ENCODE data around the gene FEV. TPM values are rescaled to one million over a fixed set of nuclear protein-coding genes. Genes with fewer than 3 reads are reported as not detected.

Gene FEV
- total RNA-seq, 1 donor from 2014 or later, result not detected

DNA sequence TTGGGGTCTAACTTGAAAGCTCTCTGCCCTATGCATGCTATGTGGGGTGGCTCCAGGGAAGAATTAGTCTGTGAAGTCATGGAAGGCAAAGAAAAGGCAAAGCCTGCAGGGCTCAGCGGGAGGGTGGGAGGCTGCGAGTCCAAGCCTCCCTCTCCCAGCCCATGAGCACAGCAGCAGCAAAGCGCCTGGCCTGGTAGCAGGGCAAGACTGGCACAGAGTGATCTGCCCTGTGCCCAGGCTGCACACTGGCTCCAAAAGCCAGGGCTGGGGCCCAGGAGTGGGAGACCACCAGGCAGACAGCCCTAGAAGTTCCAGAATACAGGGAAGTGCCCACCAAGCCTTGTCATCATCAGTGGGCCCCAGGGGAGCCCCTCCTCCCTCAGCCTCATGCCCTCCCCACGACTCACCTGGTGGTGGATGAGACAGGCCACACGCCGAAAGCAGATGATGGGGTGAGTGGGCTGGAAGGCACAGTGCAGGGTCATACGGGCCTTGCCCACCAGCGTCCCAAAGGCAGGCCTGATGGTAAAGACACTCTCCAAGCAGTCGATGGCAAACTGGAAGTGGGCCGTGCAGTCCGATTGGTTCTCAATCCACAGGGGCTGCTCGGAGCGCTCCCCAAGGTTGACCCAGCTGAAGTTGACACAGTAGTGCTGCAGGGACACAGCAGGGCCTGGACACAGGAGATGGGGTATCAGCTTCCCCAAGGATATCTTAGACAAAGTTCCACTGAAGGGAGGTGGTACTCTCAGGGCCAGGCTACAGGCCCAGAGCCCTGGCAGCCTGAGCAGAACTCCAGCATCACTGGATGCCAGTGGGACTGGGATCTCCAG is 44.2 kb upstream of the FEV start:
- Histone ChIP-seq H3K9me3 (no peaks in the 10 kb centered on the region), H3K4me3 (no peak overlapping the region), H3K36me3 (no peaks in the 10 kb centered on the region), H3K27ac (no peak overlapping the region), H3K4me1 (no peaks in the 10 kb centered on the region), H3K27me3 (ENCODE audit: low read depth) (peaks cover 33% of the 10 kb centered on the region)
- intact Hi-C loops (cut with DNase I), result no loop called here
- TF ChIP-seq, protein P1, sequence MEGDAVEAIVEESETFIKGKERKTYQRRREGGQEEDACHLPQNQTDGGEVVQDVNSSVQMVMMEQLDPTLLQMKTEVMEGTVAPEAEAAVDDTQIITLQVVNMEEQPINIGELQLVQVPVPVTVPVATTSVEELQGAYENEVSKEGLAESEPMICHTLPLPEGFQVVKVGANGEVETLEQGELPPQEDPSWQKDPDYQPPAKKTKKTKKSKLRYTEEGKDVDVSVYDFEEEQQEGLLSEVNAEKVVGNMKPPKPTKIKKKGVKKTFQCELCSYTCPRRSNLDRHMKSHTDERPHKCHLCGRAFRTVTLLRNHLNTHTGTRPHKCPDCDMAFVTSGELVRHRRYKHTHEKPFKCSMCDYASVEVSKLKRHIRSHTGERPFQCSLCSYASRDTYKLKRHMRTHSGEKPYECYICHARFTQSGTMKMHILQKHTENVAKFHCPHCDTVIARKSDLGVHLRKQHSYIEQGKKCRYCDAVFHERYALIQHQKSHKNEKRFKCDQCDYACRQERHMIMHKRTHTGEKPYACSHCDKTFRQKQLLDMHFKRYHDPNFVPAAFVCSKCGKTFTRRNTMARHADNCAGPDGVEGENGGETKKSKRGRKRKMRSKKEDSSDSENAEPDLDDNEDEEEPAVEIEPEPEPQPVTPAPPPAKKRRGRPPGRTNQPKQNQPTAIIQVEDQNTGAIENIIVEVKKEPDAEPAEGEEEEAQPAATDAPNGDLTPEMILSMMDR (IDR thresholded peaks at IDR 0.05), result no peak
- DNase-seq (no peak), ATAC-seq (peak in 1 of 2 donors; percentile 9)

DNA sequence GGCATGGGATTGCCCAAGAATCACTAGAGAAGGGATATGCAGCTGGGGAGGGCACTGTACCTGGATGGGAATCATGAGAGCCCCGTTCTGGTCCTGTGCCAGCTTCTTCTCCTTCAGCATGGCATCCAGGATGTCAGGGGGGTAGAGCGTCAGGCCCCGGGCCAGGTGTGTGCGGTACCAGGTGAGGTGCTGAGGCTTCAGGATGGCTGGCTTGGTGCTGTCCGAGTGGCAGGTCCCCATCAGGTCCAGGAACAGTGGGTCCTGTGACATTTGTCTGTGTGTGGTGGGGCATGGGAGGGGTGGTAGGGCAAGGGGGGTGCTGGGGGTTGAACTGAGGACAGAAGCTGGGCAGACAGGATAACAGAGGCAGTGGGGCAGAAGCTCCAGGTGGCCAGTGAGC is 43.2 kb upstream of the FEV start:
- Histone ChIP-seq H3K27ac (no peak overlapping the region), H3K4me1 (no peaks in the 10 kb centered on the region), H3K36me3 (no peaks in the 10 kb centered on the region), H3K9me3 (no peaks in the 10 kb centered on the region), H3K27me3 (ENCODE audit: low read depth) (peaks cover 30% of the 10 kb centered on the region), H3K4me3 (no peak overlapping the region)
- intact Hi-C loops (cut with DNase I), result no loop called here
- TF ChIP-seq, protein P1 (IDR thresholded peaks at IDR 0.05), result no peak
- ATAC-seq, result no peak
- DNase-seq, result no peak

DNA sequence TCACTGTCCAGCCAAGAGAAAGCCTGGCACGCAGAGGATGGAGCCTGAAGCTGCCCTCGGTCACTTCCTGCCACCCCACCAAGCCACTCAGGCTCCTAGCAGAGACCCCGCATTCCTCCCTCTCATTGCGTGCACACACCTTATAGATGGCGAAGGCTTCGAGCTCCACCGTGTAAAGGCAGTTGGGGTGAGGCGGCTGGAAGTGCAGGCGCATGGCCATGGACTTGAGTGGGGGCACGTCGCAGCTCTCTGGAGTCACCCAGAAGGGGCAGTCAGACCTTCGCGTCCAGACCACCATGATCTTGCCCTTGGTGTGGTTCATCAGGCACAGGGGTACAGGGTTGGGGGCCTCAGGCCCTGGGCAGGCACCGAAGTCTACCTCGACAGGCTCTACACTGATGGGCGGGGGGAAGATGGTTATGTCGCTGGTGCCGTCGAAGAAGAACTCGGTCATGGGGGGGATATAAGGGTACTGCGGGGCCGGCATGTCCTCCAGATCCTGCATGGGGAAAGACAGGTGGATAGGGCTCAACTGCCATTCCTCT is 42.6 kb upstream of the FEV start:
- Histone ChIP-seq H3K27me3 (ENCODE audit: low read depth) (peaks cover 24% of the 10 kb centered on the region), H3K9me3 (no peaks in the 10 kb centered on the region), H3K4me3 (no peak overlapping the region), H3K36me3 (no peaks in the 10 kb centered on the region), H3K4me1 (no peaks in the 10 kb centered on the region), H3K27ac (no peak overlapping the region)
- no peak for ATAC-seq
- TF ChIP-seq, protein P1 (IDR thresholded peaks at IDR 0.05), result no peak
- DNase-seq, result no peak
- intact Hi-C loops (cut with DNase I), result no loop called here

DNA sequence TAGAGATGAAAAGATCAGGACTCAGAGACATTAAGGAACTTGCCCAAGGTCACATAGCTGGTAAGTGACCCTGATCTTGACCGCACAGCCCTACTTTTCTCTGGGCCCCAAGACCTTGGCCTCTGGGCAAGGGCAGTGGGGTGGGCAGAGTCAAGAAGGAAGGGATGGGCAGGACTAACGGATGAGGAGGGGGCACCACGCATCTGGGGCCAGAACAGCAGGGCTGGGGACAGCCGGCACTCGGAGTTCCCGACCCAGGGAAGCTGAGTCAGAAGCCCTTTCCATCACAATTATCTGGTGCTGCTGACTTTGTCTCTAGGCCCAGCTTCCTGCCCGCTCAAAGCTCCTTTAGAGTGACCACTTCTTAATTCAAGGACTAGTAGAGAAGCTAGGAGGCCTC is 42.0 kb upstream of the FEV start:
- H3K27me3 ChIP-seq (ENCODE audit: low read depth), result peaks cover 18% of the 10 kb centered on the region
- DNase-seq (no peak), ATAC-seq (no peak)
- no peaks in the 10 kb centered on the region for H3K9me3 ChIP-seq
- H3K4me3 ChIP-seq, result no peak overlapping the region
- H3K27ac ChIP-seq, result no peak overlapping the region
- TF ChIP-seq, protein P1 (IDR thresholded peaks at IDR 0.05), result no peak
- H3K4me1 ChIP-seq, result no peaks in the 10 kb centered on the region
- no peaks in the 10 kb centered on the region for H3K36me3 ChIP-seq
- intact Hi-C loops (cut with DNase I), result no loop called here

DNA sequence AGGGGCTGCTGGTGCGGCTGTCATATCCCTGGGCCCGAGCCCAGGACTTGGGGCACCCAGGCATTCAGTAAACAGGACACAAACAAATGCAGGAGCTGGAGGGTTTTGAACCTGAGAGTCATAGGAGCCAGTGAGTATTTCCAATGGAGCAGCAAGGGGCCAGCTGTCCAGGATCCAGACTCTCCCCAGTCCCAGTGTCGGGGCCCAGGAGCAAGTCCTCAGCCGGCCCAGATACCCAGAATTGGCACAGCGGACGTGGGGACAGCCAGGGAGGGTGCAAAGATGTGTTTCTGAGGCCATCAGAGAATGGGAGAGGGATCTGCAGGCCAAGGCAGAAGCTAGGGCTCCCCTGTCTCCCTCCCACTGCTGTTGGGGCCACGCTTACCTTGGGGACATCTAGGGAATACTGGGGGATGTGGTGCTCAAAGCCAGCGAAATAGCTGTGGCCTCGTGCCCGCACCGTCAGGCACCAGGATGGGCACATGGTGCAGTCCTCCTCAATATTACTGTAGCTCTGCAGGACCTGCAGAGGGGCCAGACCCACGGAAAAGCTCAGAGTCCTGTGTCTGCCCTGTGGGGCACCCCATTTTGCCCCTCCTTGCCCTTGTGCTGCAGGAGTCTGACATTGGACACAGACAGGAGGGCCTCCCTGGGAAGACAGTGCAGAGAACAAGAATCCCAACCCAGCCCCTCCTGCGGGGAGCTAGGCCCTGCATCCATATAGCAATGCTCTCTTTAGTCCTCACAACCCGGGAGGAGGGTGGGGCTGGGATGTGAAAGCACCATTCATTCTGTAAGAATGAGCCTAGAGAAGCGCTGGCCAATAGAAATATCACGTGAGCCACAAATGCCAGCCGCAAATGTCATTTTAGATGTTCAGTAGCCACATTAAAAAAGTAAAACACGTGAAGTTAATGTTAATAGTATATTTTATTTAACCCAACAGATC is 40.9 kb upstream of the FEV start:
- H3K27me3 ChIP-seq (ENCODE audit: low read depth), result peaks cover 11% of the 10 kb centered on the region
- H3K36me3 ChIP-seq, result no peaks in the 10 kb centered on the region
- no peak for DNase-seq
- H3K9me3 ChIP-seq, result no peaks in the 10 kb centered on the region
- intact Hi-C loops (cut with DNase I), result no loop called here
- TF ChIP-seq, protein P1 (IDR thresholded peaks at IDR 0.05), result no peak
- no peak overlapping the region for H3K4me3 ChIP-seq
- no peaks in the 10 kb centered on the region for H3K4me1 ChIP-seq
- no peak overlapping the region for H3K27ac ChIP-seq
- ATAC-seq, result no peak
